ENCODE results near the gene AMH.
A peak's percentile ranks its signal among the peaks of the same experiment; 100 is the strongest.
"Not testable (repeated sequence)": the region's sequence is repeated elsewhere in the genome, so short reads cannot be mapped to it uniquely, and the experiment has no call there.

Gene AMH

GRCh38 chr19:2249010-2249866, at the start of gene AMH:
Gene AMH (plus strand): TSS chr19:2249323. CDS start chr19:2249333, 10 bp downstream.
- no peak for FAIRE-seq
- no peak for DNase-seq (ENCODE audit: extremely low spot score, insufficient read length, low read depth)

GRCh38 chr19:2199861-2200623, 49.1 kb upstream of the AMH start:
- DNase-seq (ENCODE audit: extremely low spot score, insufficient read length, low read depth) = no peak
- FAIRE-seq = no peak

- not testable (repeated sequence) for DNase-seq (ENCODE audit: extremely low spot score, insufficient read length, low read depth); FAIRE-seq
Observed at GRCh38 chr19:2200624-2201294, 48.4 kb upstream of the AMH start.

GRCh38 chr19:2201473-2202148, 47.5 kb upstream of the AMH start:
- FAIRE-seq (no peak), DNase-seq (ENCODE audit: extremely low spot score, insufficient read length, low read depth) (no peak)

GRCh38 chr19:2202366-2202765, 46.8 kb upstream of the AMH start:
- FAIRE-seq (no peak), DNase-seq (ENCODE audit: extremely low spot score, insufficient read length, low read depth) (no peak)

- FAIRE-seq (no peak), DNase-seq (ENCODE audit: extremely low spot score, insufficient read length, low read depth) (no peak)
Observed at GRCh38 chr19:2207008-2207407, 42.1 kb upstream of the AMH start.

- DNase-seq (ENCODE audit: extremely low spot score, insufficient read length, low read depth) = no peak
- no peak for FAIRE-seq
Observed at GRCh38 chr19:2207991-2208860, 40.9 kb upstream of the AMH start.

GRCh38 chr19:2208975-2209374, 40.1 kb upstream of the AMH start:
- DNase-seq (ENCODE audit: extremely low spot score, insufficient read length, low read depth) (no peak), FAIRE-seq (no peak)

GRCh38 chr19:2209408-2209807, 39.7 kb upstream of the AMH start:
- DNase-seq (ENCODE audit: extremely low spot score, insufficient read length, low read depth) (no peak), FAIRE-seq (no peak)

- DNase-seq (ENCODE audit: extremely low spot score, insufficient read length, low read depth) (no peak), FAIRE-seq (no peak)
Observed at GRCh38 chr19:2210206-2210605, 38.9 kb upstream of the AMH start.

GRCh38 chr19:2210987-2211740, 38.0 kb upstream of the AMH start:
- no peak for FAIRE-seq
- DNase-seq (ENCODE audit: extremely low spot score, insufficient read length, low read depth) = no peak

GRCh38 chr19:2212861-2213711, 36.0 kb upstream of the AMH start:
- DNase-seq (ENCODE audit: extremely low spot score, insufficient read length, low read depth) = no peak
- no peak for FAIRE-seq

GRCh38 chr19:2213799-2214198, 35.3 kb upstream of the AMH start:
- DNase-seq (ENCODE audit: extremely low spot score, insufficient read length, low read depth) = no peak
- no peak for FAIRE-seq

- no peak for FAIRE-seq
- no peak for DNase-seq (ENCODE audit: extremely low spot score, insufficient read length, low read depth)
Observed at GRCh38 chr19:2214251-2214650, 34.9 kb upstream of the AMH start.

GRCh38 chr19:2215281-2215751, 33.8 kb upstream of the AMH start:
- FAIRE-seq = peak; percentile 73
- no peak for DNase-seq (ENCODE audit: extremely low spot score, insufficient read length, low read depth)

- FAIRE-seq (no peak), DNase-seq (ENCODE audit: extremely low spot score, insufficient read length, low read depth) (no peak)
Observed at GRCh38 chr19:2216361-2217225, 32.5 kb upstream of the AMH start.

- FAIRE-seq = no peak
- no peak for DNase-seq (ENCODE audit: extremely low spot score, insufficient read length, low read depth)
Observed at GRCh38 chr19:2217591-2217990, 31.5 kb upstream of the AMH start.

Data from GM18507 (cell line).